H9 (cell line): ENCODE data around the gene EHBP1L1. TPM values are rescaled to one million over a fixed set of nuclear protein-coding genes. Genes with fewer than 3 reads are reported as not detected.

ENCODE experiments used
- DNase-seq: peaks from one replicate; pipeline ENCODE4 v3.0.0-alpha.2; 2017
- H2AFZ ChIP-seq: one replicate; pipeline ENCODE4 v1.6.1; 2013; ENCODE audit warnings: mild to moderate bottlenecking, low read length, control low read depth, moderate library complexity
- H2AK5ac ChIP-seq: 2 replicates; pipeline ENCODE4 v1.6.1; 2013; ENCODE audit warnings: low read length, control low read depth, mixed read lengths; ENCODE audit not compliant: insufficient read length
- H2BK120ac ChIP-seq: one replicate; pipeline ENCODE4 v1.6.1; 2013; ENCODE audit warnings: low read depth, mild to moderate bottlenecking, low read length, control low read depth, inconsistent platforms; ENCODE audit not compliant: poor library complexity, severe bottlenecking
- H2BK12ac ChIP-seq: 2 replicates; pipeline ENCODE4 v1.6.1; 2013; ENCODE audit warnings: low read length, control low read depth, mixed read lengths, low read depth; ENCODE audit not compliant: insufficient read length
- H2BK15ac ChIP-seq: 2 replicates; pipeline ENCODE4 v1.6.1; 2013; ENCODE audit warnings: low read depth, low read length, control low read depth
- H2BK20ac ChIP-seq: one replicate; pipeline ENCODE4 v1.6.1; 2013; ENCODE audit warnings: low read depth, mild to moderate bottlenecking, low read length, control low read depth, inconsistent platforms; ENCODE audit not compliant: poor library complexity, severe bottlenecking
- H2BK5ac ChIP-seq: 2 replicates; pipeline ENCODE4 v1.6.1; 2013; ENCODE audit warnings: low read length, control low read depth, mixed read lengths; ENCODE audit not compliant: insufficient read length
- H3K14ac ChIP-seq: 2 replicates; pipeline ENCODE4 v1.6.1; 2013; ENCODE audit warnings: low read length, control low read depth; ENCODE audit not compliant: insufficient read depth
- H3K18ac ChIP-seq: 2 replicates; pipeline ENCODE4 v1.6.1; 2013; ENCODE audit warnings: low read depth, mild to moderate bottlenecking, mixed read lengths, low read length, control low read depth; ENCODE audit not compliant: insufficient read length
- H3K23ac ChIP-seq: 2 replicates; pipeline ENCODE4 v1.6.1; 2013; ENCODE audit warnings: low read length, control low read depth, mixed read lengths, low read depth; ENCODE audit not compliant: insufficient read length
- H3K23me2 ChIP-seq: 2 replicates; pipeline ENCODE4 v1.6.1; 2013; ENCODE audit warnings: low read depth, mild to moderate bottlenecking, mixed read lengths, low read length, control low read depth; ENCODE audit not compliant: insufficient read length, poor library complexity, severe bottlenecking
- H3K27ac ChIP-seq: 2 replicates; pipeline ENCODE4 v1.5.1; 2013; ENCODE audit warnings: low read length, control low read depth, mixed read lengths, low read depth; ENCODE audit not compliant: insufficient read length
- H3K27me3 ChIP-seq: 2 replicates; pipeline ENCODE4 v1.6.1; 2013; ENCODE audit warnings: low read length, control low read depth, inconsistent platforms; ENCODE audit not compliant: insufficient read depth
- H3K4ac ChIP-seq: 2 replicates; pipeline ENCODE4 v1.6.1; 2013; ENCODE audit warnings: low read depth, mild to moderate bottlenecking, control low read depth, inconsistent platforms, low read length, moderate library complexity
- H3K4me1 ChIP-seq: 2 replicates; pipeline ENCODE4 v1.6.1; 2013; ENCODE audit warnings: low read length, control low read depth, inconsistent platforms; ENCODE audit not compliant: insufficient read depth
- H3K4me2 ChIP-seq: 2 replicates; pipeline ENCODE4 v1.6.1; 2013; ENCODE audit warnings: low read length, control low read depth, mixed read lengths; ENCODE audit not compliant: insufficient read length, insufficient read depth
- H3K56ac ChIP-seq: 2 replicates; pipeline ENCODE4 v1.6.1; 2013; ENCODE audit warnings: low read depth, mild to moderate bottlenecking, mixed read lengths, low read length, control low read depth; ENCODE audit not compliant: insufficient read length
- H3K79me1 ChIP-seq: 2 replicates; pipeline ENCODE4 v1.6.1; 2013; ENCODE audit warnings: low read depth, mild to moderate bottlenecking, moderate library complexity, low read length, control low read depth, inconsistent platforms; ENCODE audit not compliant: insufficient read depth, poor library complexity, severe bottlenecking
- H3K79me2 ChIP-seq: 2 replicates; pipeline ENCODE4 v1.6.1; 2013; ENCODE audit warnings: low read length, control low read depth, inconsistent platforms; ENCODE audit not compliant: insufficient read depth
- H3K9ac ChIP-seq: 2 replicates; pipeline ENCODE4 v1.6.1; 2013; ENCODE audit warnings: low read length, control low read depth, mixed read lengths; ENCODE audit not compliant: insufficient read length; ENCODE audit errors: extremely low read depth
- H3K9me3 ChIP-seq: one replicate; pipeline ENCODE4 v1.6.1; 2013; ENCODE audit warnings: low read depth, low read length, inconsistent platforms; ENCODE audit not compliant: control insufficient read depth
- H3T11ph ChIP-seq: one replicate; pipeline ENCODE4 v1.6.1; 2013; ENCODE audit warnings: mild to moderate bottlenecking, low read length, control low read depth, inconsistent platforms
- H4K20me1 ChIP-seq: one replicate; pipeline ENCODE4 v1.6.1; 2013; ENCODE audit not compliant: control insufficient read depth, insufficient read length, insufficient read depth
- H4K5ac ChIP-seq: 2 replicates; pipeline ENCODE4 v1.6.1; 2013; ENCODE audit warnings: low read depth, mild to moderate bottlenecking, mixed read lengths, low read length, control low read depth; ENCODE audit not compliant: insufficient read length
- H4K8ac ChIP-seq: replicated peaks from 2 replicates; pipeline ENCODE4 v1.6.1; 2013; ENCODE audit warnings: low read length, control low read depth, mixed read lengths, low read depth; ENCODE audit not compliant: insufficient read length
- H4K91ac ChIP-seq: 2 replicates; pipeline ENCODE4 v1.6.1; 2013; ENCODE audit warnings: low read depth, mild to moderate bottlenecking, moderate library complexity, mixed read lengths, low read length, control low read depth; ENCODE audit not compliant: insufficient read length
- H3K27ac Mint-ChIP-seq, 3 experiments: 2 replicates in 2 of 3; 3 replicates in 1 of 3; pipeline ENCODE4 v1.8.0; 2020 to 2021; ENCODE audit warnings: mixed read lengths in 3 of 3, mild to moderate bottlenecking in 1 of 3, moderate library complexity in 1 of 3
- H3K27me3 Mint-ChIP-seq: 2 replicates; pipeline ENCODE4 v1.8.0; 2021; ENCODE audit warnings: low read depth, mild to moderate bottlenecking, moderate library complexity, mixed read lengths
- H3K36me3 Mint-ChIP-seq, 3 experiments: 2 replicates in 2 of 3; 3 replicates in 1 of 3; pipeline ENCODE4 v1.8.0; 2020 to 2021; ENCODE audit warnings: low read depth in 3 of 3, mixed read lengths in 3 of 3; ENCODE audit not compliant: insufficient read depth in 1 of 3
- H3K4me1 Mint-ChIP-seq, 2 experiments: 2 replicates each; pipeline ENCODE4 v1.8.0; 2020; ENCODE audit warnings: mixed read lengths in 2 of 2
- H3K4me3 Mint-ChIP-seq, 2 experiments: 2 replicates in 1 of 2; 3 replicates in 1 of 2; pipeline ENCODE4 v1.8.0; 2020 to 2021; ENCODE audit warnings: mild to moderate bottlenecking in 2 of 2, mixed read lengths in 2 of 2, moderate library complexity in 1 of 2
- H3K9me3 Mint-ChIP-seq, 2 experiments: 2 replicates in 1 of 2; 3 replicates in 1 of 2; pipeline ENCODE4 v1.8.0; 2020; ENCODE audit warnings: mild to moderate bottlenecking in 2 of 2, mixed read lengths in 2 of 2, moderate library complexity in 1 of 2
- WGBS: extraction: QIAGEN DNeasy Blood & Tissue Kit; methylation state at CpG from one replicate; pipeline ENCODE4 v1.1.7; 2013; ENCODE audit warnings: missing lambda C conversion rate, low lambda C conversion rate, mixed read lengths; ENCODE audit not compliant: insufficient read length; ENCODE audit errors: extremely low coverage; 5-methylcytosine and 5-hydroxymethylcytosine counted together
- total RNA-seq: library from RNA; stranded (reverse); gene quantifications from 2 replicates; pipeline ENCODE4 v1.2.1, GENCODE V29; 2021
- TF ChIP-seq, protein P1 (sequence below): fragments of 200-600 bp; sonication (generic); conservative IDR thresholded peaks from 3 replicates; pipeline ENCODE4 v1.8.0; 2021; ENCODE audit warnings: antibody characterized with exemption, mild to moderate bottlenecking

The EHBP1L1 gene
- total RNA-seq, 1 experiment from 2014 or later: 13.8 TPM

DNA sequence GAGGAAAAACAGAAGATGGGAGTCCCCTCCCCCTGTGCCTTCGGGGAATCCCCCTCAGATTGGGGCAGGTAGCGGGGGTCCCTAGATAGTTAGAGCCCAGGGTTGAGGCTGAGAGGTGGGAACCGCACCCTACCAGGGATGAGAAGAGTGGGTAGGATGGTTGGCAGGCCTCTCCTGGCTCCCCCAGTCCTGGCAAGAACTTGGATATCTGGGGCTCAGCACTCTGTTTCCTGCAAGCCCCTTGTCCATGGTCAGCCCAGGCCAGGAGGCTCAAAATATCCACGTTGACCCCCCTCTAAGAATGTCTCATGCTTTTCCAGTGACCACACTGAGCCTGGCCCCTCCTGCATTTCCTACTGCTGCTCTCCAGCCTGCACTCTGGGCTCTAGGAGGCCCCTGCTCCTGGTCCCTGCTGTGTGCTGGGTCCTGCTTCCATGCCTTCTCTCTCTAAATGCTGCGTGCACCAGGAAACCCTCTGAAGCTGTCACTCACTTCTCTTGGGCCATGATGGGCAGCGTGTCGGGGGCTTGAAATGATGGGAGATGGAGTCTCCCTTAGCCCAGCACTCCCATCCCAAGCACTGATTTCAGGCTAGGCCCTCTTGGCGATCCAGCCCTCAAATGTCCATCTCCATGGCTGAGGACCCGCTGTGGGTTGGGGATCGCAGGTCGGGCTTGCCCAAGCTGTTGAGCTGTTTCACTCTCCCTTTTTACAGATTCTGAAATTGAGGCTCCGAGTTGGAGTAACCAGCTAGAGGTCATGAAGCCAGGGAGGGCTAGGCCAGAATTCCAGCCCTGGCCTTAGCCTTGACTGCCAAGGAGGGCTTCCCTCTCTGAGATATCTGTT is 36.1 kb downstream of the EHBP1L1 start:
- Histone ChIP-seq H3K79me2 (peaks cover 7% of the 10 kb centered on the region; the same call in 1 of the 2 replicates), H4K20me1 (no peaks in the 10 kb centered on the region)

More for the DNA sequence above, 36.1 kb downstream of the EHBP1L1 start:
- H3K27me3 Mint-ChIP-seq: peaks cover 3% of the 10 kb centered on the region
- Histone ChIP-seq H3K23ac (no peak overlapping the region), H4K8ac (no peak overlapping the region), H2BK5ac (no peak overlapping the region), H3K18ac (no peak overlapping the region), H2BK12ac (no peak overlapping the region), H3K9ac (no peak overlapping the region), H3K79me1 (peaks cover 3% of the 10 kb centered on the region), H3K4ac (no peak overlapping the region), H2BK15ac (no peak overlapping the region), H2AFZ (no peak overlapping the region), H3K23me2 (peaks cover 26% of the 10 kb centered on the region), H2AK5ac (no peak overlapping the region), H4K5ac (no peak overlapping the region), H2BK20ac (no peak overlapping the region), H3K27ac (no peak overlapping the region), H3K14ac (no peak overlapping the region), H3K4me2 (peak overlapping the region; percentile 18), H3K27me3 (no peaks in the 10 kb centered on the region), H3T11ph (no peak overlapping the region), H3K56ac (no peak overlapping the region), H3K9me3 (no peaks in the 10 kb centered on the region), H3K4me1 (no peaks in the 10 kb centered on the region; the same call in 1 of the 2 replicates), H4K91ac (no peak overlapping the region), H2BK120ac (no peak overlapping the region)
- H3K27ac Mint-ChIP-seq: peak overlapping the region; percentile 24 to 85 (median 82); a peak in 3 of 7 replicates
- DNase-seq: no peak
- no CpG with 5 or more reads among the region's 12 CpGs for WGBS
- peaks cover 19 to 34% of the 10 kb centered on the region in 2 experiments for H3K4me1 Mint-ChIP-seq
- H3K9me3 Mint-ChIP-seq: no peaks in the 10 kb centered on the region
- peaks cover 10 to 36% (median 36%) of the 10 kb centered on the region in 3 experiments; a peak in 6 of 7 replicates for H3K36me3 Mint-ChIP-seq
- peak overlapping the region; percentile 94 to 97 for H3K4me3 Mint-ChIP-seq
- TF ChIP-seq, protein P1, sequence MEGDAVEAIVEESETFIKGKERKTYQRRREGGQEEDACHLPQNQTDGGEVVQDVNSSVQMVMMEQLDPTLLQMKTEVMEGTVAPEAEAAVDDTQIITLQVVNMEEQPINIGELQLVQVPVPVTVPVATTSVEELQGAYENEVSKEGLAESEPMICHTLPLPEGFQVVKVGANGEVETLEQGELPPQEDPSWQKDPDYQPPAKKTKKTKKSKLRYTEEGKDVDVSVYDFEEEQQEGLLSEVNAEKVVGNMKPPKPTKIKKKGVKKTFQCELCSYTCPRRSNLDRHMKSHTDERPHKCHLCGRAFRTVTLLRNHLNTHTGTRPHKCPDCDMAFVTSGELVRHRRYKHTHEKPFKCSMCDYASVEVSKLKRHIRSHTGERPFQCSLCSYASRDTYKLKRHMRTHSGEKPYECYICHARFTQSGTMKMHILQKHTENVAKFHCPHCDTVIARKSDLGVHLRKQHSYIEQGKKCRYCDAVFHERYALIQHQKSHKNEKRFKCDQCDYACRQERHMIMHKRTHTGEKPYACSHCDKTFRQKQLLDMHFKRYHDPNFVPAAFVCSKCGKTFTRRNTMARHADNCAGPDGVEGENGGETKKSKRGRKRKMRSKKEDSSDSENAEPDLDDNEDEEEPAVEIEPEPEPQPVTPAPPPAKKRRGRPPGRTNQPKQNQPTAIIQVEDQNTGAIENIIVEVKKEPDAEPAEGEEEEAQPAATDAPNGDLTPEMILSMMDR: no peak
